GM21367 (cell line): ENCODE measurements around the gene GPX3.

Experiments
- ATAC-seq: cut with Tn5 transposase; IDR thresholded peaks from one replicate; pipeline ENCODE4 v1.9.1; 2021; ENCODE audit not compliant: unreplicated experiment

Gene GPX3

GRCh38 chr5:151033217-151033934 is 13.0 kb downstream of the GPX3 start:
- ATAC-seq, result no peak

GRCh38 chr5:151034422-151035379 is 14.3 kb downstream of the GPX3 start:
- ATAC-seq, result no peak

- ATAC-seq, result no peak
Observed at GRCh38 chr5:151036556-151036955, 16.2 kb downstream of the GPX3 start.

- no peak for ATAC-seq
Observed at GRCh38 chr5:151037561-151038411, 17.4 kb downstream of the GPX3 start.

GRCh38 chr5:151038412-151038745 is 18.0 kb downstream of the GPX3 start:
- no peak for ATAC-seq

- no peak for ATAC-seq
Observed at GRCh38 chr5:151038801-151039238, 18.4 kb downstream of the GPX3 start.

- ATAC-seq, result no peak
Observed at GRCh38 chr5:151039665-151040064, 19.3 kb downstream of the GPX3 start.

- ATAC-seq, result no peak
Observed at GRCh38 chr5:151040211-151040747, 19.9 kb downstream of the GPX3 start.

- ATAC-seq, result no peak
Observed at GRCh38 chr5:151041577-151042268, 21.3 kb downstream of the GPX3 start.

- ATAC-seq, result no peak
Observed at GRCh38 chr5:151042453-151043093, 22.2 kb downstream of the GPX3 start.

- no peak for ATAC-seq
Observed at GRCh38 chr5:151047814-151048425, 27.5 kb downstream of the GPX3 start.

- no peak for ATAC-seq
Observed at GRCh38 chr5:151048526-151048925, 28.1 kb downstream of the GPX3 start.

- peak; percentile 64 for ATAC-seq
Observed at GRCh38 chr5:151051066-151051930, 30.9 kb downstream of the GPX3 start.

- ATAC-seq, result no peak
Observed at GRCh38 chr5:151051931-151052608, 31.7 kb downstream of the GPX3 start.

- no peak for ATAC-seq
Observed at GRCh38 chr5:151052836-151053235, 32.4 kb downstream of the GPX3 start.

GRCh38 chr5:151053796-151054462 is 33.5 kb downstream of the GPX3 start:
- no peak for ATAC-seq

GRCh38 chr5:151054709-151055108 is 34.3 kb downstream of the GPX3 start:
- no peak for ATAC-seq
